ENCODE results near the gene UGP2.
A peak's percentile ranks its signal among the peaks of the same experiment; 100 is the strongest.
"Not testable (repeated sequence)": the region's sequence is repeated elsewhere in the genome, so short reads cannot be mapped to it uniquely, and the experiment has no call there.

Gene UGP2

GRCh38 chr2:63841254-63842022, at the start of gene UGP2:
Gene UGP2, plus strand, starts transcription at chr2:63841896. Its CDS starts 290 bp downstream, at chr2:63842186.
- peak; percentile 22 for DNase-seq

GRCh38 chr2:63792530-63792929, 49.2 kb upstream of the UGP2 start:
- DNase-seq = no peak

GRCh38 chr2:63796366-63796765, 45.3 kb upstream of the UGP2 start:
- DNase-seq = no peak

GRCh38 chr2:63796796-63797195, 44.9 kb upstream of the UGP2 start:
- DNase-seq = no peak

GRCh38 chr2:63801455-63801854, 40.2 kb upstream of the UGP2 start:
- no peak for DNase-seq

- no peak for DNase-seq
Measured at GRCh38 chr2:63805412-63805811, 36.3 kb upstream of the UGP2 start.

- DNase-seq = not testable (repeated sequence)
Measured at GRCh38 chr2:63808036-63808435, 33.7 kb upstream of the UGP2 start.

- not testable (repeated sequence) for DNase-seq
Measured at GRCh38 chr2:63808911-63809310, 32.8 kb upstream of the UGP2 start.

GRCh38 chr2:63811063-63811462, 30.6 kb upstream of the UGP2 start:
- DNase-seq = no peak

- DNase-seq = not testable (repeated sequence)
Measured at GRCh38 chr2:63811870-63812269, 29.8 kb upstream of the UGP2 start.

GRCh38 chr2:63814114-63814513, 27.6 kb upstream of the UGP2 start:
- DNase-seq = no peak

- DNase-seq = no peak
Measured at GRCh38 chr2:63817382-63817781, 24.3 kb upstream of the UGP2 start.

GRCh38 chr2:63818271-63818670, 23.4 kb upstream of the UGP2 start:
- no peak for DNase-seq

- no peak for DNase-seq
Measured at GRCh38 chr2:63819256-63819655, 22.4 kb upstream of the UGP2 start.

GRCh38 chr2:63819765-63820717, 21.7 kb upstream of the UGP2 start:
- no peak for DNase-seq

GRCh38 chr2:63820969-63821368, 20.7 kb upstream of the UGP2 start:
- no peak for DNase-seq

- DNase-seq = no peak
Measured at GRCh38 chr2:63821396-63821795, 20.3 kb upstream of the UGP2 start.

- DNase-seq = no peak
Measured at GRCh38 chr2:63822478-63822877, 19.2 kb upstream of the UGP2 start.

- no peak for DNase-seq
Measured at GRCh38 chr2:63827749-63828148, 13.9 kb upstream of the UGP2 start.

GRCh38 chr2:63831176-63831575, 10.5 kb upstream of the UGP2 start:
- no peak for DNase-seq

- no peak for DNase-seq
Measured at GRCh38 chr2:63834401-63834800, 7.3 kb upstream of the UGP2 start.

- no peak for DNase-seq
Measured at GRCh38 chr2:63837036-63837594, 4.6 kb upstream of the UGP2 start.

- DNase-seq = no peak
Measured at GRCh38 chr2:63840081-63840784, 1.5 kb upstream of the UGP2 start.
